ENCODE measurements around the gene ERP27.
A peak's percentile ranks its signal among the peaks of the same experiment; 100 is the strongest.

The ERP27 gene

DNA sequence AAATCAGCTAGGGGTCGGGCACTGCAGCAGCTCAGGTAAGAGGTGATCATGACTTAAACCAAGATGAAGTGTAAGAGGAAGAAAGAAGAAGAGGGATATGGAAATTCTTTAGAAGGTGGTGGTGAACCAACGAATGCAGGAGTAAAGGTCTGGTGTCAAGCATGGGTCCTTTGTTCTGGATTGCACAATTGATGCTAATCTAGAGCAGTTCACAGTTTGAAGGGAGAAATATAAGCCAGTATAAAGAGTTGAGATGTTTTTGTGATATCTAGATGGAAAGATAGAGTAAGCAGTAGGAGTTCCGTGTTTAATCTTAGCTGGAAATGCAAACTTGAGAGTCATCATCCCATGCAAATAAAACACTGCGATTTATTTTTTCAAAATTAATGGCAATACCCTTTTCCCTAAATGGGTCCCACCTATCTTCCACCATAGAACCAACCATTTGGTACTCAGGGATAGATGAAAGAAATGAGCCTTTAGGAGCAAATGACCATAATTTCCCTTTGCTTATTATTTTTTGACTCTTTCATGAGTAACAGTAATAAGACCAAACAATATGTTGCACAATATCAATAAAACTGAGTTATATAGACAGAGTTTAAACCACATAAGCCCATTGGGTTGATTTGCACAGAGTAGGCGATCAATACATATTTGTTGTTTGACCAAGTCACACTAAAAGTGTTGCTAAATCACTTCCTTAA is 37.7 kb downstream of the ERP27 start:
- no peak for DNase-seq

DNA sequence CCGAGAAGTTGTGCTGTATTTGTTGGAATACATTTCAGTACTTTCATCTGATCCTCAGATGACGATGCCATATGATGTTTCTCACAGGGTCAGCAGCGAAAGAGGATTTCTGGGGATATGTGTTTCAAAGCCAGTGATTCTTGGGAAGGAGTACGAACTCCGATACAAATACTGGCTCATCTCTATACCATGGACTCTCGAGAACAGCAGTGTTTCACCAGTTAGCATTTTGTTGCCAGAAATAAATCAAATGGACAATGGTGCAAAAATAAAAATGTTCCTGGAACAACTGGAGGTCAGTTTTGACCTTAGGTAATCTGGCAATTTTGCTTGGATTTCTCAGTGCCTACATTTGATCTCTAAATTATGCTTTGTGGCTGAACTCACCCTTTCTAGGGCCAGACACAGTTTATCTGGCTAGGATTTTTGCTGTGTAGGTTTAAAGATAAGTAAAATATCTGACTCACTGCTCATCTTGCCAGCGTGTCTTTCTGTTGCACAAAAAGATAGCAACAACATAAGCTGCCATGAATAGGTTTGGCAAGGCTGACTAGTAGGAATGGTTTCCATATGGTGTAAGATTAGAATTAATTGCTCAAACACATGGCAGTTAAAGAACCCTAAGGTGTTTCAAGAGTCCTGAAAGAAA is 41.7 kb downstream of the ERP27 start:
- DNase-seq: no peak

DNA sequence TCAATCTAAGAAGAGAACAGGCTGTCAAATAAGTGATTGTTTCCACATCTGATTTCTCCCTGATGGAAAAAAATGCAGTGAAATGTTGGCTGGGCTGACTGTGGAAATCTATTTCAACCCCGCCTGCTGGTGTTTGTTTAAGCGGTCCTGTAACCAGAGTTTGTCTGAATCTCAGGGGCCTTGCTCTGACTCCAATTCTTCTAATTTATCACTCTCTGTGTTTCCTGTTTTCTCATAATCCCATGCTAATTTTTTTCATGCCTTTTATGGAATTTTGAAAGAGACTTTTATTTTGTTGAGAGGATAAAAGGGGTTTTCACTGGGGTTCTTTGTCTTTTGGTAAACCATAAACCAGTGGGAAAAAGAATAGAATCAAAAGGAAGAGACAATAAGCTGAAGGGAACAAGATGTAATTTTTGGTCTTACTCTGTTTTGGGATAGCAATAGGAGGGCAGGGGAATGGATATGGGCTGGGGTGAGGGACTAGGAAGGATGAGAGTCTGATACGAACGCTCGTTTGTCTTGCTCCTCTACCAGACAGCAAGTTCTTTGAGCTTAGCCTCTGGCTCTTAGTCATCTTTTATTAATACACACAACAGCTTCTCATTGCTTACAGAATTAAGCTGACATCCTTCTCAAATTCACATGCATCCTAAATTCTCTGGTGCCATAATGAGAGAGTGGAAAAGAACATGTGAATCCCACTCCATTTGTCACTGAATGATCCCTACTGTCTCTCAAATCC is 44.7 kb downstream of the ERP27 start:
- no peak for DNase-seq

DNA sequence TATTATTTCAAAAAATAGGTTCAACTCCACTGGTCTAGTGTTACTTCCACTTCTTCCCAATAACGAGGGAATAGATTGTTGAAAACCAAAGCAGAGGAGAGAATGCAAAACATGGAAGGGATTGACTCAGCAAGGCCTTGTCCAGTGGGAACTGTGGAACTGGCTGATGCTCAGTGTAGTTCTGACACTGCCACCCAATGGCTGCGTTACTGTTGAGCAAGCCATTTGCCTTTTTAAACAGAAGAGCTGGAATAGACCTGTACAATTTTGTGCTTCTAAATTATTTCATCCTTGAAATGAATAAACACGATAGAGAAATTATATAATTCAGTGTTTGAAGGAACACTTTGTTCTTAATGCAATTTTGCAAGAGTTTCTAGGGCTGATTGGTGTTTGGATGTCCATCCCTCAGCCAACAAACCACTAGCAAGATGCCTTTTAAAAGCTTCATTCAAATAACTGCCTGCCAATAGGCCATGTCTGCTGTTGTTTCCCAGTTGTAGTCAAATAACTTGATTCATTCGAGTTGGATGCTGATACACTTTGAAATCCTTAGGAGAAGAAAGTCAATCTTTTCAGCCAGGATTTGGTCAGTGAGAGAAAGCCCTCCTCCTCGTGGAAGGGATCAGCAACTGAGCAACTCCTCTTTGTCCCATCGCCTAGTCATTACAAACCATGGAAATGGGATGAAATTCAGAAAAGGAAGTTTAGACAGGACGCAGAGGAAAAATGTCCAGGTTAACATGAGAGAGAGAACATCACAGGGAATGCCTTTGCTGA is 45.4 kb downstream of the ERP27 start:
- no peak for DNase-seq

DNA sequence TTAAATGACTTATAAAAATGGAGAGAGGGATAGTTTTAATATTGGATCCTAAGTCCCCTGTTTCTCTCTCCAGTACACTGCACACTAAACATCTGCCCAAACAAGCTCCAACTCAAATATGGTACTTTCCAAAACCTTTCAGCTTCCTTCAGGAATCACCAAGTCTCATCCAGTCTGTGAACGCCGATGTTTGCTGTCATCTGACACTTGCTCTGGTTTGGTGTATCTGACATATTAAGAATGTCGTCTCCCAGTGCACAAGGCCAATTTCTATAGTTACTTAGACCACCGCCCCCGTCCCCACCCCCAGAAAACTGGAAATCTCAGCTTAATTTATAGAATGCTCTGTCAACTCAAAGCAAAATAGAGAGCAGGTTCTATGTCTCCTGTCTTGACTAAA is 47.6 kb downstream of the ERP27 start:
- no peak for DNase-seq

DNA sequence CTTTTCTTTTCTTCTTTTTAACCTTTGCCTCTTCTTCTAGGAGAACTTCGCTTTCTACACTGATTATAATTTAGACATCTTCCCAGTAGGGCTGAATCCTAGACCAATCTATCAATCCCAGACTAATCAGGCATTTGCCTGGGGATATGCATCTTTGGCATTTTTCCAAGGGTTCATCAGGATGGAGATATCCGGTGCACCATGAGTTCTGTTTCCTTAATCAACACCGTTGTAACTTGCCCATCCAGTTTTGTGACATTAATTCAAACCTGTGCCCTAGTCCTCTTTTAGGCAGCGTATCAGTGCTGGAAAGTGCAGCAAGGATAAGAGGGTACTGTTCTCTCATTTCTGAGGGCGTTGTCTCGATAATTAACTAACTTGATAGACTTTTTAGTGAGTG is 52.1 kb downstream of the ERP27 start:
- no peak for DNase-seq

DNA sequence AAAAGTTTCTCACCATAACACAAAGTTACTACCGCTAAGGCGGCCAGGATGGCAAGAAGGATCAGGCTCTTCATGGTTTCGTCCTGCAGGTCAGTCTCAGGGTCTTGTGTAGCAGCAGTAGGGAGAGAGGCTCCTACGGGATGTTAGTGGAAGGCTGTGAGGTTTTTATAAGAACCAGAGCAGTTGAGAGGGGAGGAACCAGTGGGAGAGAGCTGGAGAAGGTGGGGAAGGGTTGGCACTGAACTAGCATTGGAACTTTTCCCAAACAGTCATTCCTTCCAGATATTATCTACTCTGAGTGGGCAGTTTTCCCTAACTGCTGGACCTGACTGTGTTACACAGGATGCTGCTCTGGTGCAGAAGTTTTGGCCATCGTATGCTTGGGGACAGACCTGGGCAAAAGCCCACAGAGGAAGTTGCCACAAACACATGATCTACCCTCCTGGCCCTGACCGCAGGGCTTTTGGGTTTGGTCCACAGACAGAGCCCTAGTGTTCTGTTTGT is 52.6 kb downstream of the ERP27 start, which contains the start of gene MGP:
MGP (minus strand) TSS at position 137 of the 504 bp plus-strand sequence; CDS start at position 74, 63 bp downstream.
- DNase-seq: no peak

DNA sequence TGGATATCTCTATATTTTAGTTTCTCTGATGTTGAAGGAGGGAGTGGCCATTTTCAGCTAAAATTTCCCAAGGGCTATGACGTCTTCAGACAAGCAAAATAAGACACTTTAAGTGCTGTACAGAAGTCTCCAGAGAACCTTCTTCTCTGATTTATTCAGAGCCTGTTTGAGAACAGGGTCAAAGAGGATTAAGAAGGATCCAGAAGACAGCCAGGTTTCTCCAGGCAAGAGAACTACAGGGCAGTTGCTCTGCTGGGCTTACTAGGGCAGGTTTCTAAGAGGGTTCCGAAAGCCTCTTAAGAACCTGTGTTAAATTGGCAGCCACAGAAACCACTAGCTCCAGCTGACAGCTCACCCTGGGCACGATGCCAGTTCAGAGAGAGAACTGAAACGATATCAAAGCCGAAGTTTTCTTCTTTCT is 53.9 kb downstream of the ERP27 start:
- peak; percentile 33 for DNase-seq

DNA sequence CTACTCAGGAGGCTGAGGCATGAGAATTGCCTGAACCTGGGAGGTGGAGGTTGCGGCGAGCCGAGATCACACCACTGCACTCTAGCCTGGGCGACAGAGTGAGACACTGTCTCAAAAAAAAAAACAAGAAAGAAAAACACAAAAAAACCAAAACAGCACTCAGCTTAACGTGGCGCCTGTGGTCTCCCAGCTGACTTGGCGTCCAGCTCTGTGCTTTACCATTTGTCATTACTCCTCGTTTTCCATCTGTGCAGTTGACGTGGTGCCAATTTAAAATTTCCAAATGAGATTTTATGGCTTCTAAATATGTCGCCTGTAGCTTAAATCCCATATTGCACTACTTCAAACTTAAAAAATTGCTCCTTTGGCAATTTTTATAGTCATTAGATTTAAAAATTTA is 54.7 kb downstream of the ERP27 start:
- DNase-seq: no peak

DNA sequence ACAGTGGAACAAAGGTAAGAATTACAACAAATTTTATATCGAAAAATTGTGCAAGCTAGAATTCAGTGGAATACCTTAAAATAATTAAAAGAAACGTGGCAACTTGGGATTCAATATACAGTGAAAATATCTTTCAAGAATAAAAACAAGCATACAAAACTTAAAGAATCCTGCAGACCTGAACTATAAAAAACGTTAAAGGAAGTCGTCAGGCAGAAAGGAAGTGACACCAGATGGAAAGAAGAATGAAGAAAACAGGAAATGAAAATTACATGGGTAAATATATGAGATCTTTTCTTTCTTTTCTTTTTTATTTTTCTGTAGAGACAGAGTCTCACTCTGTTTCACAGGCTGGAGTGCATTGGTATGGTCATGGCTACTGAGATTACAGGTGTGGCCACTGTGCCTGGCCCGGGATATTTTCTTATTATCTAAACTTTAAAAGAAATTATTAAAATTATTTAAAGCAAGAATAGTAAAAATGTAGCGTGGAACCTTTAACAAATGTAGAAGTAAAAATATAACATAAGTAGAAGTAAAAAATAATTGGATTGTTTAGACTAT is 57.4 kb downstream of the ERP27 start:
- no peak for DNase-seq

DNA sequence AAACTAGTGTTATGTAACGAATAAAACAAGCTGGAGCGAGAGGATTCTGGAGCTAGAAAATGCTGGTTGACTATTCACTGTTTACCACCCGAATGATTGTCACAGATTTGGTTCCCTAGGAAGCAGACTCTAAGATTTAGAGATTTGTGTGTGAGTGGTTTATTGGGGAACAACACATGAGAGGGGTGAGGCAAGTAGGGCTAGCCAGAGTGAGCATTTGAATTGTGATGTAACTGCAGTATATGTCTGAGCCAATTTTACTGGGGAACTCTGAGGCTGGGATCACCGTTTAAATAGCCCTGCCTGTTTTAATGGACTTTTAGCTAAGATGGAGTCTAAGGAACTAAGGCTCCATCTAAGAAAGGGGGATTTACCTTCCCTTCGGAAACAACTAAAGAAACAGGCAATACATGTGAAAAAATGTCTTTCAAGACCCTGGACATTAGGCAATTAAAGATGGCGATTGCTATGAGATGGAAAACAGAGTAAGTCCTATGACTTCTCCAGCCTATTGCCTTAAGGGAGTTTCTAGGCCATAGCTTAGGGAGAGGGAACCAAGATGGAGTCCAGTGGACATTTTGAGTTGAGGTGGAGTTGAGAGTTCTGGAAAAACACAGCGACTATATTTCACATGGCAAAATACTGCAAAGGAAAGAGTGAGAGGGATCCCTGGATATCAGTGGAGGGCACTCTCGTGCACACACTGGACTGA is 59.0 kb downstream of the ERP27 start:
- no peak for DNase-seq

DNA sequence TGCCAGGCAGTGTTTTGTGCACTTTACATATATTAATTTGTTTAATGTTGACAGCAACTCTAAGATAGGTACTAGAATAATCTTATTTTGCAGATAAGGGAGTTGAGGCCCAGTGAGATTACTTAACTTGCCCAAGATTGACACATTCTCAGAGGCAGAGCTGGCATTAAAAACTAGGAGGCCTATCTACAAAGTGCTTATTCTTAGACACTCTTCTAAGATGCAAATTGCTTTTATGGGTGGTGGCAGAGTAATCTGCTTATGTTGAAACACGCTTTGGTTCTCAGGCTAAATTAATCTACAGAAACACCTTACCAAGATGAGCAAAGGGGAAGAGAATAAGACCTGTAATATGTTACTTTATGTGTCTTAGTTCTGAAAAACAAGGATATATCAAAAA is 59.8 kb downstream of the ERP27 start:
- DNase-seq: no peak

DNA sequence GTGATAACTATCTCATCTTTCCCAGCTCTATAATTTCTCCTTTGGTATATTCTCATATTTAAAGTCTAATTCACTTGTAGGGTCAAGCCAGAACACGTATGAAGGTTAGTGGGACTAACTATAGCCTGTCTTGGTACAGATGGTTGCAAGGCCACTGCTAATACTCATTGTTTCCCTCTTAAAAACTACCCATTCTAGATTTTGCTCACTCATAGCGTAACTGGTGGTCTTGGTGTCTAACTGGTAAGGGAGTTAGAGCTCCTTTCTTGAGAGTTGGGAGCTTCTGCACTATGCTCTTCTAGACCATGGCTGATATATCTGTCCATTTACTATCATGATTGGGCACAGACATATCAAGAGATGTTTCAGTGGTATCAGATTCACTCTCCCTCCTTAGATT is 61.5 kb downstream of the ERP27 start:
- DNase-seq: no peak

DNA sequence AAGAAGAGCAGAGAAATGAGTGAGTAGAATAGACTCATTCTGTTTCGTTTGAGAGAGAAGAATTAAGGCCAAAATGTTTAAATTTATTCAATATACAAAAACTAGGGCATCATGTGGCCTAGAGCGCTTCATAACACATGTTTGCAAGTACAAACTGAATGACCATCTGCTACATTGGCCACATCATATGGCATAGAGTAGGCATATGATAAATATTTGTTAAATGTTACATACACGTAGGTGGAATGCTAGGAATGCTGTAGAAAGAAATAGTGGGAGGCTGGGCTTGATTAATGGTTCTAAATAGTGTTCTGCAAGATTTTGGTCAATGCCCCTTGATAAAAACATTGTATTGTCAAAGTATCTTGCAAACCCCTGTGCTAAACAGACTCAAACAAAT is 63.5 kb downstream of the ERP27 start:
- no peak for DNase-seq

DNA sequence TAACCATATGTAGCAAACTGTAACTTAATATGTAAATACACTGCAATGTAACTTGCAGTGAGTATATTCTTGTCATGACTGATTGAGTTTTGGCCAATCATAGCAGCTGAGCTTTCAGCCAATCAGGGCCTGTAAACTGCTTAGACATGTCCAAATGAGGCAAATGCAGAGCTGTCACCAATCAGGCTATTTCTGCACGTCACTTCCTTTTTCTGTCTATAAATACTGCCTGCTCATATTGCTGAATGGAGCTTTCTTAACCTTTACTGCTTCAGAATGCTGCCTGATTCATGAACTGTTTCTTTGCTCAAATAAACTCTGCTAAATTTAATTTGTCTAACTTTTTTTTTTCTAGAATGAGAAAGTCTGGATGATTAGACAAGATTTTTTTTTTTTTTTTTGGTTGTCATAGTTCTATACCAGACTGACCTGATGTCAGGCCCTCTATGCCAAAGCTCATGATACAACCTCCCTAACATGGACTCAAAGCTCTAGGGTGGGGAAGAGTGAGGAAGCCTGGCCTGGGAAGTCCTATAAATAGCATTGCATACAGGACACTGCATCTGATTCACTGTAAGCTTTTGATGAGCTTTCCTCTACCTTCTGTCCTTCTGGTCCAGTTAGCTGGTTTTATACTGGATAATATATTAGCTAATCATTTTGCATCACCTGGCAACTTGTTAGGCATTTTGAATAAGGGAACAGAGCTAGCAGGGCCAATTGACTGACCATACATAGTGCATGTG is 64.7 kb downstream of the ERP27 start:
- DNase-seq: peak; percentile 10

DNA sequence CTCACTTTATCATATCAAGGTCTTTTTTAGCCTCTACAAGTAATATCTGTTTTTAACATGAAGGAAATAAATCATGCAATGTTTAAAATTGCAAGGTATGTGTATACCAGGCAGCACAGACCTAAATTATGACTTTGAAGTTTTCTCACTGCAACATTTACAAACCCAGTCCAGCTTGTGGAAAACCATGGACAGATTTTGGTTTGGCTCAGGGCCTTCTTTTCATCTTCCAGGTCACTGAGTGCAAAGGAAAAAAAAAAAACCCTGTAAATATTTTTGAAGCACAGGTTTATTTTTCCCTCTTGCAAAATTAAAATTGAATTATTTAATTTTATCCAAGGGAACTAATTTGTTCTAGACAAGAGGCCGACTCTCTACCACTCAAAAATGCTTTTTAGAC is 66.5 kb downstream of the ERP27 start:
- no peak for DNase-seq

DNA sequence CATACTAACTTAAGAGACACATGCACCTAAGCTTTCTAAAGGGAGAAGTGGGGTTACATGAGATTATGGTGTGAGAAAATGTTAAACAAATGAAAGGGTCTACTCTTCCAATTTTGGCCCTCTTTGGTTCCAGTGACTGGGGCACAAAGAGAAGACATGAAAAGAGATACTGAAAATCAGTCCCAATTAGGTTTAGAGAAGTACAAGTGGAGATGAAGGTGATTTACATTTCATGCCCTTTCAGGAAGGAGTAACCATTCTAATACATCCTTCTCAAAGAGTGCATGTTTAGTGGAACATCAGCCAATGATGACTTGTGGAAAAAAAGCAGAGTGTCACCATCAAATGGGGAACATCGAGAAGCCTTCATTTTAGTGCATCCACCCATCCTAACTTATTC is 67.1 kb downstream of the ERP27 start:
- DNase-seq: no peak

DNA sequence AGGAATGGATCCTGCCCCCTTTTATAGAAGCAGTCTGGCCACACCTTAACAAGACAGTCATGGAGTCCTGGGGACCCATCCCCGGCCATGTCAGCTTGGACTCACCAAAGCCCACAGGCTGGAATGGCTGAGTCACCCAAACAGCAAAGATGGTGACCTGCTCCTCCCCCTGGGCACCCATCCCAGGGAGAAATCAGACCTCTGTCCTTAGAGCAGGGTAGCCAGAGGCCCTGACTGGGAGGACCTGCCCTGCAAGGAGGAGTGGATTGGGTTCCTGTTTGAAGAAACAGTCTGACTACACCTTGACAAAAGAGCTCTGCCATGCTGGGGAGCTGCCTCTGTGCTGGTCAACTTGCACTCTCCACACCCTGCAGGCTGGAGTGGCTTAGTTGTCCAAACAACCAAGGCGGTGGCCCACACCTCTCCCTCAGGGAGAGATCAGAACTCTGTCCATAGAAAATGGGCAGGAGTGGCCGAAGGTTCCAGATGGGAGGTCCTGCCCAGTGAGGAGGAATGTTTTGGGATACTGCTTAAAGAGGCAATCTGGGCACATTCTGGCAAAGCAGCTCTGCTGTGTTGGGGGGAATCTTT is 69.3 kb downstream of the ERP27 start:
- DNase-seq: no peak

Measured in GDM1 (cell line).